Hepatocyte (in vitro differentiated cells): ENCODE measurements around the gene ATF3.

Experiments
- CTCF ChIP-seq: fragments of 200-600 bp; sonication (generic); IDR thresholded peaks from 2 replicates; pipeline ENCODE4 v1.5.1; 2016; ENCODE audit warnings: antibody characterized with exemption, mild to moderate bottlenecking; ENCODE audit not compliant: poor library complexity
- EZH2 ChIP-seq: fragments of 200-600 bp; sonication (generic); IDR thresholded peaks from 2 replicates; pipeline ENCODE4 v1.6.1; 2016; ENCODE audit warnings: antibody characterized with exemption, mild to moderate bottlenecking, borderline replicate concordance
- EZH2phosphoT487 ChIP-seq: fragments of 200-600 bp; sonication (generic); IDR thresholded peaks from one replicate; pipeline ENCODE4 v1.6.1; 2018; ENCODE audit warnings: antibody characterized with exemption, mild to moderate bottlenecking, low read depth, moderate library complexity; ENCODE audit not compliant: unreplicated experiment, severe bottlenecking

GRCh38 chr1:212578041-212578440 lies 30.5 kb upstream of the ATF3 start:
- TF ChIP-seq CTCF, result no peak
- no peak for TF ChIP-seq EZH2phosphoT487
- TF ChIP-seq EZH2, result no peak
